Uterus (tissue), 2 donors: Measurements from ENCODE around the gene SHANK2.

Experiments used
- POLR2A ChIP-seq, 2 donors: fragments of 450-650 bp; IDR thresholded peaks; one replicate each; pipeline ENCODE4 v1.6.1; 2016; ENCODE audit warnings: antibody characterized with exemption in 2 of 2, mild to moderate bottlenecking in 1 of 2, moderate library complexity in 1 of 2
- TF ChIP-seq, protein P1 (sequence below), 4 experiments: fragments of 200-600 bp in 2 of 4; fragments of 450-650 bp in 2 of 4; sonication (generic) in 2 of 4; IDR thresholded peaks; one replicate each; pipeline ENCODE4 v1.5.1; 2016 to 2019; ENCODE audit warnings: antibody characterized with exemption in 4 of 4, mild to moderate bottlenecking in 2 of 4, moderate library complexity in 1 of 4

DNA sequence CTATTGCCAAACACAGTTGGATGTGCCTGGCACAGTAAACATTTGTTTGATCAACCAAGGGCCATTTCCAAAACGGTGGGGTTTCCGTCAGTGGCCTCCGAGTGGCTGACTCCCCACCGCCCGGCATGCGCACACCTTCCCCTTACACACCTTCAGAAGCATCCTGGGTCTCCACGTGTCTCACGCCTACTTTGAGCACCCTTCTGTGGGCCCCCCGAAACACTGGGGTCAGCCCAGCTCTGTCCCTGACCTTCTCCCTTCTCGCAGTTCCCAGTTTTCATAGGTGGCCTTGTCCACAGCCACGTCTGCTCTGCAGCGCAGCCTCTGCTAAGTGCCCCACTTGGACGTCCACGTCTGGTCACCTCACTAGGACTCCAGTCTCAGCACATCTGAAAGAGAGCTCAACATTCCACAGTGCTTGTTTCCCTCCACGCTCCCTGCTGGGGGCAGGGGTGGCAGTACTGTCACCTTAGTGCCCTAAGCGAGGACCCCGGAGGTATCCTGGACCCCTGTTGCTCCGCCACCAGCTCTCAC is 13.2 kb upstream of the SHANK2 start:
- TF ChIP-seq, protein P1, sequence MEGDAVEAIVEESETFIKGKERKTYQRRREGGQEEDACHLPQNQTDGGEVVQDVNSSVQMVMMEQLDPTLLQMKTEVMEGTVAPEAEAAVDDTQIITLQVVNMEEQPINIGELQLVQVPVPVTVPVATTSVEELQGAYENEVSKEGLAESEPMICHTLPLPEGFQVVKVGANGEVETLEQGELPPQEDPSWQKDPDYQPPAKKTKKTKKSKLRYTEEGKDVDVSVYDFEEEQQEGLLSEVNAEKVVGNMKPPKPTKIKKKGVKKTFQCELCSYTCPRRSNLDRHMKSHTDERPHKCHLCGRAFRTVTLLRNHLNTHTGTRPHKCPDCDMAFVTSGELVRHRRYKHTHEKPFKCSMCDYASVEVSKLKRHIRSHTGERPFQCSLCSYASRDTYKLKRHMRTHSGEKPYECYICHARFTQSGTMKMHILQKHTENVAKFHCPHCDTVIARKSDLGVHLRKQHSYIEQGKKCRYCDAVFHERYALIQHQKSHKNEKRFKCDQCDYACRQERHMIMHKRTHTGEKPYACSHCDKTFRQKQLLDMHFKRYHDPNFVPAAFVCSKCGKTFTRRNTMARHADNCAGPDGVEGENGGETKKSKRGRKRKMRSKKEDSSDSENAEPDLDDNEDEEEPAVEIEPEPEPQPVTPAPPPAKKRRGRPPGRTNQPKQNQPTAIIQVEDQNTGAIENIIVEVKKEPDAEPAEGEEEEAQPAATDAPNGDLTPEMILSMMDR (IDR thresholded peaks at IDR 0.05), result no peak
- TF ChIP-seq POLR2A (IDR thresholded peaks at IDR 0.05), result no peak
